ENCODE measurements around the gene PBXIP1.

PBXIP1 gene

DNA sequence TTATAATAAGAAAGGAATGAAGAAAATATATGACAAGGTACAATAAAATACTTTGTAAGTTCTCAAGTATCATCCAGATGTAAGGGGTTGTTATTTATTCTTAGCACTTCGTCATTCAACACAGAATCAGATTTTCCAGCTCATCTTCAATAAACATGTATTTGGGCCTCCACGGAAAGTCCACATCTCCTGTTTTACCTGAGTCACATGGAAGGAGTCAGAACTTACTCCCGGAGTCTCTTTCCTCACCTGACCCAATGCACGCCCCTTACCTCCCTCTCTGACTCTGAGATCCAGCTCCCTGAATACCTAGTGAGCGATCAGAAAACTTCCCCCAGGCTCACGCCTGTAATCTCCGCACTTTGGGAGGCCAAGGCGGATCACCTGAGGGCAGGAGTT is 17.9 kb downstream of the PBXIP1 start:
- H3K27ac Mint-ChIP-seq: peak overlapping the region; percentile 99 to 100
- no peaks in the 10 kb centered on the region for H3K9me3 Mint-ChIP-seq
- DNase-seq (no peak), ATAC-seq (replicated peaks) (no peak)
- H3K4me1 Mint-ChIP-seq (ENCODE audit: low read depth in 2 of 2): peaks cover 56 to 57% of the 10 kb centered on the region in 2 donors
- H3K36me3 Mint-ChIP-seq (ENCODE audit: insufficient read depth): peaks cover 54% of the 10 kb centered on the region
- no peaks in the 10 kb centered on the region for H3K27me3 Mint-ChIP-seq
- peak overlapping the region; percentile 91 to 94 for H3K4me3 Mint-ChIP-seq

DNA sequence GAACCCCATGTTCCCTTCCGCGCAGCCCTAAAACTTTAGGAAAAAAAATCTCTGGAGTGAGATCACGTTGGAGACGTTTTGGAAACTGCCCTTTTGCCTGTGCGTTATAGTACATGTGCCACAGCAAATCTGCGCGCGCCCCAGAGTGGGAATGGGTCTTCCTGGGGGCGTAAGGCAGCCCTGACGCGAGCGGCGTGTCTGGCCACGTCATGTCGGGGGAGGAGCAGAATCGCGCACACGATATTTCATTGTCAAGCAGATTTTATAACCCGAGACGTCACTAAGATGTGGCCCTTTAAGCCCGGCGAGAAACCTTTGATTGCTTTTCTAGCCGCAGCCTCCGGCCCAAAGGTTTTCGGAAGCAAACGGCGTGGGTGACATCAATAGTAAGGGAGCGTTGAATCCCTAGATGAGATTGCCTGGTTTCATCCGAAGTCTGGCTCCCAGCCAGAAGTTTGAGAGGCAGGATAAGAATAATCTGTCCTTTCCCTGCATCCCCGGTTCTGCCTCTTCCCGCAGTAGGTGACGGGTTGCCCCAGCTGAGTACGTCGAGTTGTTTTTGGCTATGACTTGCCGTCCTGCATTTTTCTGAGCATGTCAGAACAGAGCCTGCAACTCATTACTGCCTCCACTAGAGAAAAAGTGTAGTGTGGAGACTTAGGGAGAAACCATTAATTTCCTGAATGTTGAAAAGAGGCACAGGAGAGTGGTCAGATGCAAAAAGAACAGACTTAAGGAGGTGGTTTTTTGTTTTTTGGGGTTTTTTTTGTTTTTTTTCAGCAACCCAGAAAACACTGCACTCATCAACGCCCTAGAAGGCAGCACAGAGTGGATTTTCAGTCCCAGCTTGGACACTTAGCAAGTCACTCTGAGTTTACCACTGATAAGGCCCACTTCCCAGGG is 18.6 kb downstream of the PBXIP1 start:
- peak; percentile 80 for ATAC-seq (replicated peaks)
- no peaks in the 10 kb centered on the region for H3K9me3 Mint-ChIP-seq
- H3K27ac Mint-ChIP-seq: peak overlapping the region; percentile 99 to 100
- peaks cover 49 to 51% of the 10 kb centered on the region in 2 donors for H3K4me1 Mint-ChIP-seq (ENCODE audit: low read depth in 2 of 2)
- DNase-seq: peak; percentile 92 to 93 (median 93)
- H3K27me3 Mint-ChIP-seq: no peaks in the 10 kb centered on the region
- peak overlapping the region; percentile 91 to 94 for H3K4me3 Mint-ChIP-seq
- H3K36me3 Mint-ChIP-seq (ENCODE audit: insufficient read depth): peaks cover 48% of the 10 kb centered on the region

DNA sequence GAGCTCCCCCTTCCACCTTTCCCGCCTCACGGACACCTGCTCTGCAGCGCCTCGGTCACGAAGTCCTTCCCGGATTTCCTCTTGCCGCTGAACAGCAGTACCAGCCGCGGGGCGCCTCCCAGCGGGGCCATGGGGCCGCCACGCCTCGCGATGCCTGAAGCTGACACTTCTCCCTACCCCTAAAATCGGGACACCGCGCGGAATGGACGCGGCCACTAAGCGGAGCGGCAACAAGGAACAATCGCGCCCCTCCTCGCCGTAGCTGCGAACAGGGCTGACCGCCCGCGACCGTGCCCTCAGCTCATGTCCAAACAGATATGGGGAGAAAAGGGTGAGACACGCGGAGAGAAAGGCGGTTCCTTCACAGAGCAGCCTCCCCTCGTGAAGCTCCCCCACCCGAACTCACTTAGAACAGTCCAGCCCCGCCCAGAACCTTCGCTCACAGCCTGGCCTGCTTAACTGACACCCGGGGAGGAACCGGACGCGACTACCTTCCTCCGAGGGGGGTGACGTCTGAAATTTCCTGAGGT is 19.3 kb downstream of the PBXIP1 start, which contains the start of gene PMVK:
Gene PMVK (minus strand): TSS at position 165 of the 530 bp plus-strand sequence. CDS start 34 bp downstream, at position 131.
- Mint-ChIP-seq H3K4me3 (peak within 1 kb of the TSS; percentile 91 to 94), H3K27me3 (no peaks in the 10 kb centered on the region), H3K27ac (peak within 1 kb of the TSS; percentile 99 to 100), H3K36me3 (ENCODE audit: insufficient read depth) (peaks cover 43% of the 10 kb centered on the region), H3K9me3 (no peaks in the 10 kb centered on the region), H3K4me1 (ENCODE audit: low read depth in 2 of 2) (peaks cover 45 to 46% of the 10 kb centered on the region in 2 donors)
- peak; percentile 93 to 96 (median 94) for DNase-seq
- peak; percentile 79 for ATAC-seq (replicated peaks)

DNA sequence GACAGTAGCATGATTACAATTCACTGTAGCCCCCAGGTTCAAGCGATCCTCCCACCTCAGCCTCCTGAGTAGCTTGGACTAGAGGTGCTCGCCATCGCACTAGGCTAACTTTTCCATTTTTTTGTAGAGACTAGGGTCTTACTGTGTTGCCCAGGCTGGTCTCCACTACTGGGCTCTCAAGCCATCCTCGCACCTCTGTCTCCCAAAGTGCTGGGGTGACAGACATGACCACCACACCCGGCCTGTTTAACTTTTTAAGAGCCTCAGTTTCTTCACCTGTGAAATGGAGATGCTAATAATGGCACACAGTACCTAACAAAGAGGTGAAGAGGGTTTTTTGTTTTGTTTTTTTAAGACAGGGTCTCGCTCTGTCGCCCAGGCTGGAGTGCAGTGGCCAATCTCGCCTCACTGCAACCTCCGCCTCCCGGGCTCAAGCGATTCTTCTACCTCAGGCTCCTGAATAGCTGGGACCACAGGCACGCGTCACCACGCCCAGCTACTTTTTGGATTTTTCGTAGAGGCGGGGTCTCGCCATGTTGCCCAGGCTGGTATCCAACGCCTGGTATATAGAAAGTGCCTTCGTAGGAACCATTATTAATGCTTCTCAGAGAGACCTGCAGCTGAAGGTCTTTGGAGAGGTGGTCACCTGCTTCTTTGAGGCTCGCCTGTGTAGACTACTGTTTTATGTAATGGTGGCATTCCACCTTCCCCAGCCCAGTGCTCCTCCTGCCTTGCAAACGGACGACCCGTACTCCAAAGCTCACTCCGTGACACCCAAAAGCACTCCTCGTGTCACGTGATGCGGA is 19.9 kb downstream of the PBXIP1 start:
- Mint-ChIP-seq H3K9me3 (no peaks in the 10 kb centered on the region), H3K4me1 (ENCODE audit: low read depth in 2 of 2) (peaks cover 39 to 41% of the 10 kb centered on the region in 2 donors), H3K27ac (peak overlapping the region; percentile 99 to 100), H3K27me3 (no peaks in the 10 kb centered on the region), H3K4me3 (peak overlapping the region; percentile 91 to 94), H3K36me3 (ENCODE audit: insufficient read depth) (peaks cover 45% of the 10 kb centered on the region)
- no peak for DNase-seq
- no peak for ATAC-seq (replicated peaks)

DNA sequence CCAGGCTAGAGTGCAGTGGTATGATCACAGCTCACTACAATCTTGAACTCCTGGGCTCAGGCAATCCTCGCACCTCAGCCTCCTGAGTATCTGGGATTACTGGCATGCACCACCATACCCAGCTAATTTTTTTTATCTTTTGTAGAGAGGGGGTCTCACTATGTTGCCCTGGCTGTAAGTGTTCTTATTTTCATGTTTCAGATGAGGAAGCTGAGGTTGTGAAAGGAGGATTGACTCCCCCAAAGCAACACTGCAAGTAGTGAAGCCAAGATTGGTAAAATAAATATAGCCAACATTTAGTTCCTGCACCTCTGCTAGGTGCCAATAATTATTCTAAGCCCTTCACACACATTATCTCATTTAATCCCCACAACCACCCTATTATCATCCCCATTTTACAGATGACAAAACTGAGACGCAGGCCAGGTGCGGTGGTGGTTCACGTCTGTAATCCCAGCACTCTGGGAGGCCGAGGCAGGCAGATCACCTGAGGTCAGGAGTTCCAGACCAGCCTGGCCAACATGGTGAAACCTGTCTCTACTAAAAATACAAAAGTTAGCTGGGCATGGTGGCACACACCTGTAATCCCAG is 21.4 kb downstream of the PBXIP1 start:
- Mint-ChIP-seq H3K9me3 (no peaks in the 10 kb centered on the region), H3K4me1 (ENCODE audit: low read depth in 2 of 2) (peaks cover 29 to 30% of the 10 kb centered on the region in 2 donors), H3K4me3 (peak overlapping the region in 1 of 2 donors; percentile 91), H3K36me3 (ENCODE audit: insufficient read depth) (peaks cover 39% of the 10 kb centered on the region), H3K27ac (peak overlapping the region in 1 of 2 donors; percentile 60), H3K27me3 (no peaks in the 10 kb centered on the region)
- ATAC-seq (replicated peaks): no peak
- DNase-seq: no peak

DNA sequence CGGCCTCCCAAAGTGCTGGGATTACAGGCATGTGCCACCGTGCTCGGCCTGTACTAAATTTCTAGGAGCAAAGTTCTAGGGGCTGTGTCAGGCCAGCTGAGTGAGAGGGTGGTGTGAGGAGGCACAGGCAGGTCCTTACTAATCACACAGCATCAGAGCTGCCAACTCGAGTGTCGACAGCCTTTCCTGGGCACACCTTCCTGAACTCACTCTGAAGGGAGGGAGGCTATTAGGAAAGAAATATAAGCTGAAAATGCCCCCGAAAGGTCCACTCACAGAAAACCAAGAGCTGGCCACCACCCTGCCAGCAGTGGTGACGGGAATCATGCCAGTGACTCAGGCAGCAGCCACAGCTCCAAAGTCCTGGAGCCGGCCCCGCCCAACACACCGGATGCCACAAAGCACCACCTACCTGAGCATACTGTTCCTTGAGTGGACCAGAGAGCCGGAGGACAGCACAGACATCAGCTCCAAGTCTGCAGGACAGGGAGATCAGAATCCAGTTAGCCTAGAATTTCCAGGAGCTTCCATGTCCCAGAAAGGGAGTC is 23.9 kb downstream of the PBXIP1 start:
- ATAC-seq (replicated peaks) (no peak), DNase-seq (no peak)
- peaks cover 26% of the 10 kb centered on the region for H3K36me3 Mint-ChIP-seq (ENCODE audit: insufficient read depth)
- no peak overlapping the region for H3K4me3 Mint-ChIP-seq
- peaks cover 14 to 17% of the 10 kb centered on the region in 2 donors for H3K4me1 Mint-ChIP-seq (ENCODE audit: low read depth in 2 of 2)
- no peaks in the 10 kb centered on the region for H3K9me3 Mint-ChIP-seq
- H3K27me3 Mint-ChIP-seq: no peaks in the 10 kb centered on the region
- H3K27ac Mint-ChIP-seq: no peak overlapping the region

DNA sequence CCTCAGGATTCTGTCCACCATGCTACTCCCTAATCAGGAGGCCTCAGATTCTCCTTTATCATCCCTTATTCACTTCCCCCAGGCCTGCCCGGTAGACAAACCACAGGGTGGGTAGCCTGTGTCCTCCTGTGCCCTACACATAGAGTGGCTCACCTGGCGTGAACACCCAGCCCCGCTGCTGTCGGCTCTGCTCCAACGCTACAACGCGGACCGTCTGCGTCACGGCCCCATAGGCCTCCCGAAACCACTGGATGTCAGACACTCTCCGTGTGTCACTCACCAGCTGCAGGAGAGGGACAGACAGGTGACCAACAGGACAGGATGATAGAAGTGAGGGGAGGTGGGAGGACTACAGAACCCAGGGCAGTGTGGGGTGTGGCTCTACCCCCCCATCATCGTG is 29.7 kb downstream of the PBXIP1 start:
- peaks cover 6 to 14% of the 10 kb centered on the region in 2 donors for H3K4me1 Mint-ChIP-seq (ENCODE audit: low read depth in 2 of 2)
- H3K9me3 Mint-ChIP-seq: no peaks in the 10 kb centered on the region
- no peak for DNase-seq
- no peak for ATAC-seq (replicated peaks)
- no peak overlapping the region for H3K4me3 Mint-ChIP-seq
- peaks cover 16% of the 10 kb centered on the region for H3K36me3 Mint-ChIP-seq (ENCODE audit: insufficient read depth)
- H3K27ac Mint-ChIP-seq: peak overlapping the region; percentile 59 to 90
- H3K27me3 Mint-ChIP-seq: no peaks in the 10 kb centered on the region

DNA sequence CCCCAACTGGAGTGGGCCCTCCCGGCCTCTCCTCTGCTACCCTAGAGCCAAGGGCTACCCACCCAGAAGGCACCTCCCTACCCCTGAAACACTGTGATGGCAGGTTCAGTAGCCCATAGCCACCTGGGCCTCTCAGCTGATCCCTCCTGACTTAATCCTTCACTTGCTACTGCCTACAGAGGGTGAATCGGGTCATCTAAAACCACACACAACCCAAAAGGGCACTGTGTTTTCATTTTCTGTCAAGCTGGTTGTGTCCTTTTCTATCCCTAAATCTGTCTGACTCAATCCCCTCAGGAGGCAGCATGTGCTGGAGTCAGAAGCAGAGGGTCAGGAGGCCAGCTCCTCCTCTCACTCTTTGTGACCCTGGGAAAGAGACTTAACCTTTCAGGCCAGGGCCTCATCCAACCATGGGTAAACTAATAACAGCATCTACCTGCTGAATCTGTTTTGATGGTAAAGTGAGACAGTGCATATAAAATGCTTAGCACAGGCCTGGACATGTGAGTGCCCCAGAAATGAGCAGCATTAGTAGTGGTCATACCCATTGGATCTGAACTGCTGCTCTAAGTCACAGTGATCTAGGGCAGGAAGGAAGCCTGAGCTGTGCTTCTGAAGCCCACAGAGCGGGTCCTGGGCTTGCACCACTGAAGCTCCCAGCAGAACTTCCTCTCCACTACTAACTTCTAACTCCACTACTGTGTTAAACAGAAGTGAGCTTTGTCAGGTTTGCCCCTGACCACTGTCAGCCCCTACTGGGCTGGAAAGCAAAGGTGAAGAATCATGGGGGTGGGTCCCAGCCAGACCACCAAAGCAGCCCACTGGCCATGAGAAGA is 30.3 kb downstream of the PBXIP1 start:
- Mint-ChIP-seq H3K9me3 (no peaks in the 10 kb centered on the region), H3K27ac (peak overlapping the region; percentile 59 to 90), H3K27me3 (no peaks in the 10 kb centered on the region), H3K36me3 (ENCODE audit: insufficient read depth) (peaks cover 13% of the 10 kb centered on the region), H3K4me3 (peak overlapping the region in 1 of 2 donors; percentile 25), H3K4me1 (ENCODE audit: low read depth in 2 of 2) (peaks cover 6 to 14% of the 10 kb centered on the region in 2 donors)
- DNase-seq (no peak), ATAC-seq (replicated peaks) (peak; percentile 71)

DNA sequence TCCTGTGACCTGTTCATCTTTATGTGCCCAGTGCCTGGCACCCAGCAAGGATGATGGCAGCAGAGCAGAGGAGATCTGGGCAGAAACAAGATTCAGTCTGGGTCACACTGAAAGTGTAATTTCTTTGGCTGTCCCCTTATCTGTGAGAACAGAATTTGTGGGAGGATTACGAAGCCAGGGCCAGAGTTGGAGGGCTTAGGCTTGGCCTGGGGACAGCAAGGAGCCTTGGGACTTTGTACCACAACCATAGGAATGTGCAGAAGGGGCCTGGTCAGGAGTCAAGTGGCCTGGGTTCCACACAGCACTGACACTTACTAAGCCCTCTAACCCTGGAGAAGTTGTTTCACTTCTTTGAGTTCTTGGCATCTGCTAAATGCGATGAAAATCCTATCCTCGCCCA is 32.2 kb downstream of the PBXIP1 start:
- Mint-ChIP-seq H3K4me1 (ENCODE audit: low read depth in 2 of 2) (peaks cover 6 to 14% of the 10 kb centered on the region in 2 donors), H3K27ac (peak overlapping the region in 1 of 2 donors; percentile 55), H3K9me3 (no peaks in the 10 kb centered on the region), H3K27me3 (no peaks in the 10 kb centered on the region), H3K4me3 (no peak overlapping the region), H3K36me3 (ENCODE audit: insufficient read depth) (peaks cover 13% of the 10 kb centered on the region)
- DNase-seq (no peak), ATAC-seq (replicated peaks) (no peak)

DNA sequence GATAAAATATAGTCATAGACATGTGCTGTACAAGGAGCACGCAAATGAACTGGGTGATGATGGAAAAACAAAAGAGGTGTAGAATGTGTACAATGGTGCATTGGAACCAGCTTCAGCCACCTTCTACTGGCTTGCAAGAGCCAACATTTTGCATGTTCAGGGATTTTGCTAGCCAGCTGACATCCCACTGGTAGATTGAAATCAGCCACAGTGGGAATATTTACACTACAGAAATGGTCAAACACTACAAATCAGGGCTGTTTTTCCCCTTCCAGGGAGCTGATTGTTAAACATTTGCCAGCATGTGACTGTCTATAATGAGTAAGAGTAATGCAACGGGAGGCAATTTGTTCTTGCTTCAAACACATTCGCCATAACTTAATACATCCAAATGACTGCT is 42.6 kb downstream of the PBXIP1 start:
- DNase-seq (no peak), ATAC-seq (replicated peaks) (no peak)
- H3K9me3 Mint-ChIP-seq: no peaks in the 10 kb centered on the region
- no peaks in the 10 kb centered on the region for H3K27me3 Mint-ChIP-seq
- no peaks in the 10 kb centered on the region for H3K4me1 Mint-ChIP-seq (ENCODE audit: low read depth in 2 of 2)
- no peak overlapping the region for H3K27ac Mint-ChIP-seq
- no peaks in the 10 kb centered on the region for H3K36me3 Mint-ChIP-seq (ENCODE audit: insufficient read depth)
- no peak overlapping the region for H3K4me3 Mint-ChIP-seq

DNA sequence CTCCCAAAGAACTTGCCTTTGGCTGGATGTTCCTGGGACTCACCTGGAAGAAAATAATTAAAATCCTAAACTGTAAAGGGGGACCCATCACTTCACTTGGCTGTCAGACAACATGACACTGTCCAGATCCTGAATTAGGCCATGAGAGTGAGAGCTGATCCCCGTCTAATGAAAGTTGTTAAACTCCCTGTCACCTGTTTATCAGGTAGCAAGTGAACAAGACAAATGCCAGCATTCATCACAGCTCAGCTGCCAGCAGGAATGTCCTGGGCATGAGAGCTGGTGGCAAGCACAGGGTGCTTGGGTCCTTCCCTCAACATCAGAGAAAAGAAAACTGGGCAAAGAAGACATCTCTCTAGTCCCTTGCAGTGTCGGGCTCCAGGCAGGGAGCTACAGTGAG is 43.1 kb downstream of the PBXIP1 start:
- no peak overlapping the region for H3K4me3 Mint-ChIP-seq
- no peaks in the 10 kb centered on the region for H3K36me3 Mint-ChIP-seq (ENCODE audit: insufficient read depth)
- DNase-seq: no peak
- H3K9me3 Mint-ChIP-seq: no peaks in the 10 kb centered on the region
- ATAC-seq (replicated peaks): no peak
- H3K4me1 Mint-ChIP-seq (ENCODE audit: low read depth in 2 of 2): no peaks in the 10 kb centered on the region
- no peak overlapping the region for H3K27ac Mint-ChIP-seq
- H3K27me3 Mint-ChIP-seq: no peaks in the 10 kb centered on the region
